Thymus (tissue), 11 donors: ENCODE results near the gene CAGE1. TPM values are rescaled to one million over a fixed set of nuclear protein-coding genes. Genes with fewer than 3 reads are reported as not detected.
"Not testable (repeated sequence)": the region's sequence is repeated elsewhere in the genome, so short reads cannot be mapped to it uniquely, and the experiment has no call there.

Experiments
- DNase-seq, 9 donors: peaks; one replicate each; pipeline ENCODE4 v3.0.0-alpha.2; 2013; ENCODE audit warnings: low spot score in 9 of 9, low read depth in 6 of 9, missing footprints in 1 of 9
- H3K27ac ChIP-seq, 2 donors: one replicate each; pipeline ENCODE4 v1.5.1; 2013; ENCODE audit warnings: control low read depth in 1 of 2, low read depth in 1 of 2, low read length in 1 of 2, mild to moderate bottlenecking in 1 of 2, moderate library complexity in 1 of 2
- H3K27me3 ChIP-seq, 2 donors: one replicate each; pipeline ENCODE4 v1.5.1; 2013; ENCODE audit warnings: low read length in 1 of 2; ENCODE audit not compliant: control insufficient read depth in 2 of 2, insufficient read depth in 1 of 2
- H3K36me3 ChIP-seq, 2 donors: one replicate each; pipeline ENCODE4 v1.5.1; 2013; ENCODE audit warnings: low read length in 1 of 2, mild to moderate bottlenecking in 1 of 2, moderate library complexity in 1 of 2; ENCODE audit not compliant: control insufficient read depth in 2 of 2, insufficient read depth in 2 of 2
- H3K4me1 ChIP-seq, 2 donors: one replicate each; pipeline ENCODE4 v1.5.1; 2013; ENCODE audit warnings: low read length in 2 of 2; ENCODE audit not compliant: control insufficient read depth in 2 of 2, insufficient read depth in 2 of 2
- H3K4me3 ChIP-seq, 2 donors: one replicate each; pipeline ENCODE4 v1.5.1; 2013; ENCODE audit warnings: low read length in 2 of 2, control low read depth in 1 of 2, mild to moderate bottlenecking in 1 of 2
- H3K9me3 ChIP-seq, 2 donors: one replicate each; pipeline ENCODE4 v1.5.1; 2013; ENCODE audit warnings: low read length in 1 of 2, mild to moderate bottlenecking in 1 of 2; ENCODE audit not compliant: control insufficient read depth in 2 of 2, insufficient read depth in 1 of 2
- WGBS: extraction: QIAGEN DNeasy Blood & Tissue Kit; methylation state at CpG from one replicate; pipeline ENCODE4 v1.1.7; 2013; 5-methylcytosine and 5-hydroxymethylcytosine counted together
- polyA plus RNA-seq: library from polyadenylated mRNA; stranded (reverse); fragments of 200-250 nt; gene quantifications from one replicate; pipeline ENCODE4 v1.2.3, GENCODE V29; 2013
- total RNA-seq: library from RNA; stranded (reverse); fragments of 120-200 nt; gene quantifications from one replicate; pipeline ENCODE4 v1.2.4, GENCODE V29; 2013
- donor health status: healthy.

Gene CAGE1
- total and polyA plus RNA-seq, 2 donors = 0.02 to 0.09 TPM

GRCh38 chr6:7335519-7335918 lies 54.0 kb downstream of the CAGE1 start:
- no peak for DNase-seq
- Histone ChIP-seq H3K9me3 (no peaks in the 10 kb centered on the region), H3K36me3 (no peaks in the 10 kb centered on the region), H3K27ac (no peak overlapping the region), H3K4me1 (no peaks in the 10 kb centered on the region), H3K27me3 (no peaks in the 10 kb centered on the region), H3K4me3 (no peak overlapping the region)
- 98% methylated on average over 3 of the region's 3 CpGs for WGBS

DNA sequence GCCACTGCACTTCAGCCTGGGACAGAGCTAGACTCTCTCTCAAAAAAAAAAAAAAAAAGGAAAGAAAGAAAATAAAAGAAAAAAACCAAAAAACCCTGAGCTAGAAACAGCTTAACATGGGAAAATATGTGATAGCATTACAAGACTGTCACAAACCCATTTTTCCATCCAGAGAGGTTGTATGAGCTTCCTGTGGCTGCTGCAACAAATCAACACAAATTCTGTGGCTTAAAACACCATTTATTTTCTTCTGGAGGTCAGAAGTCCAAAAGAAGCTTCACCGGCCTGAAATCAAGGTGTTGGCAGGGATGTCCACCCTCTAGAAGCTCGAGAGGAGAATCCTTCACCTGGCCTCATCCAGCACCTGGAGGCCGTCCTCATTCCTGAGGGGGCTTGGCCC lies 54.9 kb downstream of the CAGE1 start:
- DNase-seq = no peak
- H3K4me3 ChIP-seq = no peak overlapping the region
- H3K27ac ChIP-seq = no peak overlapping the region
- 97% methylated on average over 3 of the region's 3 CpGs for WGBS
- H3K36me3 ChIP-seq = no peaks in the 10 kb centered on the region
- no peaks in the 10 kb centered on the region for H3K27me3 ChIP-seq
- H3K4me1 ChIP-seq = no peaks in the 10 kb centered on the region
- no peaks in the 10 kb centered on the region for H3K9me3 ChIP-seq

DNA sequence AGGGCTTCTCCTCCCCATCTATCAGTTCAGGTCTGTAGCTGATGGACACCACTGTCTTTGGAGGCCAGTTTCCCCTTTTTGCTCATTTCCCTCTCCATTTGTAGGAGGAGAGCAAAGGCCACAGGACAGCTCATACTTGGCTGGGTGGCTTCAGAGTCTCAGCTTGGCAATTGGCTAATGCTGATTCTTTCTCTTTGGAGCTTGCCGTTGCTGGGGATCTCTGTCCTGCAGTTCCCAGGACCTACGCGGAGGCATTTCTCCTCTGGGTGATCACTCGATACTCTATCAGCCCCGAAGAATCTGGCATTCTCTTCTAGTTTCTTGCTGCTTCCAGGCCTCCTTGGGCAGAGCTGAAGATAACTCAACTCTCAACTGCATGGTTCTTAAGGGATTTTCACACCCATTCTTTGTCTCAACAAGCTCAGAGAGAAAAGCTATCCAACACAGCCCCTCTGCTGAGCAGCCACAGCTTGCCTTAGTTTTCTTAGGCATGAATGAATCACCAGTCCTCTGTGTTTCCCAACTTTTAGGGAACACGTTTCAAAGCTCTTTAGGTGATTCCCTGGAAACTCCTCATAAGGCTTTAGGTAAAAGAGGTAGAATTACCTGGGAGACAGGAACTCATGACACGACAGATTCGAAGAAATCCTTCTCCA lies 57.3 kb downstream of the CAGE1 start:
- 88% methylated on average over 8 of the region's 8 CpGs for WGBS
- no peak overlapping the region for H3K4me3 ChIP-seq
- H3K27me3 ChIP-seq = no peaks in the 10 kb centered on the region
- no peaks in the 10 kb centered on the region for H3K4me1 ChIP-seq
- H3K9me3 ChIP-seq = no peaks in the 10 kb centered on the region
- no peak overlapping the region for H3K27ac ChIP-seq
- DNase-seq = no peak
- H3K36me3 ChIP-seq = no peaks in the 10 kb centered on the region

GRCh38 chr6:7331452-7331851 lies 58.1 kb downstream of the CAGE1 start:
- Histone ChIP-seq H3K4me1 (no peaks in the 10 kb centered on the region), H3K9me3 (no peaks in the 10 kb centered on the region), H3K4me3 (no peak overlapping the region), H3K27me3 (no peaks in the 10 kb centered on the region), H3K36me3 (no peaks in the 10 kb centered on the region), H3K27ac (no peak overlapping the region)
- WGBS = 96% methylated on average over 7 of the region's 7 CpGs
- DNase-seq = no peak

DNA sequence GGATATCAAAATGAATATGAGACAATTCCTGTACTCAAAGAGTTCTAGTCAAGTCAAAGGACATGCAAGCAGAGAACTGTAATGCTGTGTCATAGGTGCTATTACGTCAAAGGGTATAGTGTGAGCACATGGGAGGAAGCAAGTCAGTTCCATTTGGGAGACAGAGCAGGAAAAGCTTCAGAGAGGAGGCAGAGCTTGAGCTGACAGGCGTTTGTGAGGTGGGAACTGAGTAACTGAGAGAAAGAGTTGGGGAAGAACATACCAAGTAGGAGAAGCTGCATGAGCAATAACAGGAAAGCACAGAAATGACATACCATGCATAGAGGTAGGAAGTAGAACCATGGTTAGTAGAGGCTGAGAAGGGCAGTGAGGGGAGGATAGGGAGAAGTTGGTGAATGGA lies 61.3 kb downstream of the CAGE1 start:
- Histone ChIP-seq H3K27ac (no peak overlapping the region), H3K9me3 (no peaks in the 10 kb centered on the region), H3K36me3 (no peaks in the 10 kb centered on the region), H3K27me3 (no peaks in the 10 kb centered on the region), H3K4me1 (no peaks in the 10 kb centered on the region), H3K4me3 (no peak overlapping the region)
- WGBS = 69% methylated on average over 2 of the region's 2 CpGs
- no peak for DNase-seq

DNA sequence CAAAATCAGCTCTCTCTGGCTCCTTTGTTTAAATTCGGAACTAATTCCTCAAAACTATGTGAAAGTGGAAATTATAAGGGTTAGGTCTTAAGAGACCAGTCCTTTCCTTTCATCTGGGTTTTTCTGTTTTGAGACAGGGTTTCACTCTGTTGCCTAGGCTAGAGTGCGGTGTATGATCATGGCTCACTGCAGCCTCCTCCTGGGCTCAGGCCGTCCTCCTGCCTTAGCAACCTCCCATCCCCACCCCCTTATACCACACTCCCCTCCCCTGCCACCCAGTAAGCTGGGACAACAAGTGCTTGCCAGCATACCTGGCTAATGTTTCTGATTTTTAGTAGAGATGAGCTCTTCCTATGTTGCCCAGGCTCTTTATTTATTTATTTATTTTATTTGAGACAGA lies 63.8 kb downstream of the CAGE1 start:
- no peak overlapping the region for H3K27ac ChIP-seq
- no peak overlapping the region for H3K4me3 ChIP-seq
- H3K9me3 ChIP-seq = no peaks in the 10 kb centered on the region
- no peak for DNase-seq
- WGBS = 98% methylated on average over 3 of the region's 3 CpGs
- no peaks in the 10 kb centered on the region for H3K36me3 ChIP-seq
- H3K27me3 ChIP-seq = no peaks in the 10 kb centered on the region
- H3K4me1 ChIP-seq = no peaks in the 10 kb centered on the region

DNA sequence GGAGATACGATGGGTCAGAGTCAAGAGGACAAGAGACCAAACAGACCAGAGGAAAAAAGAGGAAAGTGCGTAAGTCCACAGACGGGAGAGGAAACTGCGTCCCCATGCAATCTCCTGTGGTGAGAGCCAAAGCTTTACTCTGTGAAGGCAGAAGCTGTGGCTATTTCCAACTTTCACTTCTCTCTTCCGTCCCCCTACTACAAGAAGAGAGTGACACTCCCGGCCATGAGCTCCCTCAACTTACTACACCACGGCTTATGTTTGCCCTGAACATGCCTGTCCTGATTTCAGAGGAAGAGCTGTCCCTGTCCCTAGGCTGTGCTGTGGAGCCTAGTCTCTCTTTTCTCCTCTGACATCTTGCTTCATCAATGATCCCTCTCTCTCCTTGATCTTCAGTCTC lies 65.0 kb downstream of the CAGE1 start:
- peak in 1 of 9 donors; percentile 26 for DNase-seq
- H3K4me3 ChIP-seq = no peak overlapping the region
- H3K27me3 ChIP-seq = no peaks in the 10 kb centered on the region
- no peaks in the 10 kb centered on the region for H3K9me3 ChIP-seq
- H3K36me3 ChIP-seq = no peaks in the 10 kb centered on the region
- no peaks in the 10 kb centered on the region for H3K4me1 ChIP-seq
- 25% methylated on average over 7 of the region's 7 CpGs for WGBS
- no peak overlapping the region for H3K27ac ChIP-seq

- Histone ChIP-seq H3K4me1 (no peaks in the 10 kb centered on the region), H3K27ac (no peak overlapping the region), H3K27me3 (no peaks in the 10 kb centered on the region), H3K9me3 (no peaks in the 10 kb centered on the region), H3K36me3 (no peaks in the 10 kb centered on the region), H3K4me3 (no peak overlapping the region)
- DNase-seq = no peak
Measured at GRCh38 chr6:7323074-7323473, 66.5 kb downstream of the CAGE1 start.

DNA sequence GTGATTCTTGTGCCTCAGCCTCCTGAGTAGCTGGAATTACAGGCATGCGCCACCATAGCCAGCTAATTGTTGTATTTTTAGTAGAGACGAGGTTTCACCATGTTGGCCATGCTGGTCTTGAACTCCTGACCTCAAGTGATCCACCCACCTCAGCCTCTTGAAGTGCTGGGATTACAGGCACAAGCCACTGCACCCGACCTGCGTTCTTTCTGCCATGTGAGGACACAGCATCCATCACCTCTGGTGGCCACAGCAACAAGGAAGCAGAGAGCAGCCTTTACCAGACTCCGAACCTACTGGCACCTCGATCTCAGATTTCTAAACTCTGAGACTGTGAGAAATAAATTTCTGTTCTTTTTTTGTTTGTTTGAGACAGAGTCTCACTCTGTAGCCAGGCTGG lies 67.7 kb downstream of the CAGE1 start:
- not testable (repeated sequence) for H3K27ac ChIP-seq, H3K36me3 ChIP-seq, H3K4me3 ChIP-seq, H3K27me3 ChIP-seq, DNase-seq, H3K4me1 ChIP-seq, H3K9me3 ChIP-seq
- WGBS = 97% methylated on average over 6 of the region's 6 CpGs

DNA sequence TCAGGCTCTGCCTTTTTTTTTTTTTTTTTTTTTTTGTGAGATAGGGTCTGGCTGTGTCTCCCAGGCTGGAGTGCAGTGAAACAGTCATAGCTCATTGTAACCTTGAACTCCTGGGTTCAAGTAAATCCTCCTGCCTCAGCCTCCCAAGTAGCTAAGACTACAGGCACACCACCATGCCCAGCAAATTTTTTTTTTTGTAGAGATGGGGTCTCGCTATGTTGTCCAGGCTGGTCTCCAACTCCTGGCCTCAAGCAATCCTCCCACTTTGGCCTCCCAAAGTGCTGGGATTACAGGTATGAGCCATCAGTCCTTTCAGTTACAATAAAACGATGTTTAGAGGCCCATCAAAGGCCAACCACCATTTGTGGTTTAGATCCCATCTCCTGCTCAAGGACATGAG lies 70.1 kb downstream of the CAGE1 start:
- 77% methylated on average over 2 of the region's 2 CpGs for WGBS
- H3K27ac ChIP-seq, DNase-seq, H3K4me3 ChIP-seq, H3K9me3 ChIP-seq, H3K36me3 ChIP-seq, H3K27me3 ChIP-seq, H3K4me1 ChIP-seq: not testable (repeated sequence)
